ENCODE measurements around the gene PTPRD. TPM values are rescaled to one million over a fixed set of nuclear protein-coding genes. Genes with fewer than 3 reads are reported as not detected.

PTPRD gene
- total RNA-seq, 2 donors from 2014 or later = 19.6 to 101 TPM

DNA sequence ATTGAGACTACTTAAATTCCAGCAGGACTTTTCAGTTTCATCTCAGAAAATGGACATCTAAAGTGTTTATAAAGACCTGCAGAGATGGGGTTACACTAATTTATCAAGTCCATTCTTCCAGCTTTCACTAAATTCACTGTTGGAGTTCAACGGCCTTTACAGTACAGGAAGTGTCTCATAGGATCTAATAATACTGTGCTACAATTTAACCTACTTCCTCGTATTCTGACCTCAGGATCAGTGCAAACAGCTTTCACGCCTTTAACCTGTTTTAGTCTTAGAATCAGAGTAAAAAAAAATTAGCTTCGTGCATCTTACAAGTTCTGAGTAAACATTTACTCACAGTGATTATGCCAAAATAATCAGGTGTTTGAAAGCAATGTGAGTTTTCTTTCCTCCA is 2180.6 kb downstream of the PTPRD start:
- TF ChIP-seq, protein P1, sequence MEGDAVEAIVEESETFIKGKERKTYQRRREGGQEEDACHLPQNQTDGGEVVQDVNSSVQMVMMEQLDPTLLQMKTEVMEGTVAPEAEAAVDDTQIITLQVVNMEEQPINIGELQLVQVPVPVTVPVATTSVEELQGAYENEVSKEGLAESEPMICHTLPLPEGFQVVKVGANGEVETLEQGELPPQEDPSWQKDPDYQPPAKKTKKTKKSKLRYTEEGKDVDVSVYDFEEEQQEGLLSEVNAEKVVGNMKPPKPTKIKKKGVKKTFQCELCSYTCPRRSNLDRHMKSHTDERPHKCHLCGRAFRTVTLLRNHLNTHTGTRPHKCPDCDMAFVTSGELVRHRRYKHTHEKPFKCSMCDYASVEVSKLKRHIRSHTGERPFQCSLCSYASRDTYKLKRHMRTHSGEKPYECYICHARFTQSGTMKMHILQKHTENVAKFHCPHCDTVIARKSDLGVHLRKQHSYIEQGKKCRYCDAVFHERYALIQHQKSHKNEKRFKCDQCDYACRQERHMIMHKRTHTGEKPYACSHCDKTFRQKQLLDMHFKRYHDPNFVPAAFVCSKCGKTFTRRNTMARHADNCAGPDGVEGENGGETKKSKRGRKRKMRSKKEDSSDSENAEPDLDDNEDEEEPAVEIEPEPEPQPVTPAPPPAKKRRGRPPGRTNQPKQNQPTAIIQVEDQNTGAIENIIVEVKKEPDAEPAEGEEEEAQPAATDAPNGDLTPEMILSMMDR (IDR thresholded peaks at IDR 0.05) = no peak
- peaks cover 0 to 4% of the 10 kb centered on the region in 2 donors for H3K4me1 ChIP-seq (ENCODE audit: control insufficient read depth in 1 of 2, low read depth in 2 of 2)
- H3K4me3 ChIP-seq = no peak overlapping the region
- no peak for ATAC-seq (ENCODE audit: insufficient number of reproducible peaks, low FRiP score, low read depth)
- no peak overlapping the region for H3K27ac ChIP-seq
- H3K27me3 ChIP-seq (replicated peaks; ENCODE audit: insufficient read depth) = no peaks in the 10 kb centered on the region
- H3K9me3 ChIP-seq = no peaks in the 10 kb centered on the region
- no peak for DNase-seq (ENCODE audit: low spot score)
- no peaks in the 10 kb centered on the region for H3K36me3 ChIP-seq

DNA sequence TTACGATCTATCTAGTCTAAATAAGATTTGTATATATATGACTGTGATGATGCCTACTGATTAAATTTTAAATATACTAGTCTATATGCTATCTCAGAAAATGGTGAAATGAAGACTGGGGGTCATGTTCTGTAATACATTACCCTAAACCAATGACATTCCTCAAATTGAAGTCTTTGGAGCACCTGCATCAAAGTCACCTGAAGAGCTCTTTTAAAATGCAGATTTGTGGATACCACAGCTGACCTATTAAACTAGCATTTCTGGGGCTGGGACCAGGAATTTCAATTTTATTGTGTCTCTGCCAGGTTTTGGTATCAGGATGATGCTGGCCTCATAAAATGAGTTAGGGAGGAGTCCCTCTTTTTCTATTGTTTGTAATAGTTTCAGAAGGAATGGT is 2181.3 kb downstream of the PTPRD start:
- ATAC-seq (ENCODE audit: insufficient number of reproducible peaks, low FRiP score, low read depth) (no peak), DNase-seq (ENCODE audit: low spot score) (no peak)
- Histone ChIP-seq H3K36me3 (no peaks in the 10 kb centered on the region), H3K4me1 (ENCODE audit: control insufficient read depth in 1 of 2, low read depth in 2 of 2) (peaks cover under 1 to 4% of the 10 kb centered on the region in 2 donors), H3K27ac (no peak overlapping the region), H3K4me3 (no peak overlapping the region), H3K9me3 (no peaks in the 10 kb centered on the region), H3K27me3 (replicated peaks; ENCODE audit: insufficient read depth) (no peaks in the 10 kb centered on the region)
- TF ChIP-seq, protein P1 (IDR thresholded peaks at IDR 0.05) = no peak

DNA sequence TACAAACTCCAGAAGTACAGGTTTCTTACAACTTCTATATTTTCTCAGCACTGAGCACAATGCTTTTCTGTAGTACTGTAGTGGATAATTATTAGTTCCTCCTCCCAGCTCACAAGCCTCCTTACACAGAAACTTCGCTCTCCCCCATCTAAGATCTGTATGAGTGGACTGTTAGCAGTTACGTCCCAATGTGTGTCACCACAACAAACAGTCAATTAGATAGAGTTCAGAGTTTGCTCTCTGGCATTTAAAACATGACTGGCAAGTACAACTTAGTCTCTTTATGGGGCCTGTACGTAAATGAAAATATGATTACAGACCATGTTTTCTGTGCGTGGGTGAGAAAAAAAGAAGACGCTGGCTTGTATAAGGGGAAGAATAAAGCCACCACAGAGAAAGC is 2181.9 kb downstream of the PTPRD start:
- no peaks in the 10 kb centered on the region for H3K27me3 ChIP-seq (replicated peaks; ENCODE audit: insufficient read depth)
- peaks cover 4% of the 10 kb centered on the region in 2 donors for H3K4me1 ChIP-seq (ENCODE audit: control insufficient read depth in 1 of 2, low read depth in 2 of 2)
- DNase-seq (ENCODE audit: low spot score) = no peak
- H3K36me3 ChIP-seq = no peaks in the 10 kb centered on the region
- H3K4me3 ChIP-seq = no peak overlapping the region
- TF ChIP-seq, protein P1 (IDR thresholded peaks at IDR 0.05) = no peak
- no peak overlapping the region for H3K27ac ChIP-seq
- no peak for ATAC-seq (ENCODE audit: insufficient number of reproducible peaks, low FRiP score, low read depth)
- H3K9me3 ChIP-seq = no peaks in the 10 kb centered on the region

DNA sequence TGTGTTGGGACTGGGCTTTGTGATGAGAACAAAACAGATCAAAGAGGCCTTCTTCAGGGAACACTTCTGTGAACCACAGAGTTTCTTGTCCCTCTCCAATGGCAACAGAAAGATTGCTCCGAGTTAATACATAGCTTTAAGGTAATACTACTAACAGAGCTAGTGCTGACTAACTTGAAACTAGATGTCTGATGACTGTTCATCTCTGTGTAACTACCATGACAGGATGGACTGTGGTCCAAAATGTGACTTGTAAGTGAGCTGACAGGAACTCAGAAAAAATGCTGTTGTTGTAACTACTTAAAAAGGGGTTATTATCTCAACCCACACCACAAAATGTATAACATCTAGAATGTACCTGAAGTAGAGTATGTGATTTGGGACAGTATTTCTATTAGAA is 2183.0 kb downstream of the PTPRD start:
- Histone ChIP-seq H3K27ac (no peak overlapping the region), H3K4me3 (no peak overlapping the region), H3K9me3 (no peaks in the 10 kb centered on the region), H3K36me3 (no peaks in the 10 kb centered on the region), H3K27me3 (replicated peaks; ENCODE audit: insufficient read depth) (no peaks in the 10 kb centered on the region), H3K4me1 (ENCODE audit: control insufficient read depth in 1 of 2, low read depth in 2 of 2) (peaks cover 4% of the 10 kb centered on the region in 2 donors)
- DNase-seq (ENCODE audit: low spot score) (no peak), ATAC-seq (ENCODE audit: insufficient number of reproducible peaks, low FRiP score, low read depth) (no peak)
- TF ChIP-seq, protein P1 (IDR thresholded peaks at IDR 0.05) = no peak

DNA sequence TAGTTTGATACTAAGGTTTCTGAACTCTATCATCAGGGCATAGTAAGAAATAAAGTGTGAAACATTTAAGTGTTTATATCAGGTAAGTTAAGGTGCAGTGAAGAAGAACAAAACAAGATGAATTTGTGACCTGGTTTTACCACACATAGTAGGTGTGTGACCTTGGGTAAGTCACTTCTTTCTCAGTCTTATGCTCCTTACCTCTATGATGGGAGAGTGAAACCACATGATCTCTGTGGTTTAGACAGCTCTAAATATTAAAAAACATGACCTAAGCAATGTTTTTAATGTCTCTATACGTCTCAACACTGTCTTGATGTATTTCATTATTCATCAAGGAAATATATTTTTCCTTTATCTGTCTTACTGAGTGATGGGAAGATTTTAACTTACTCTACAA is 2183.6 kb downstream of the PTPRD start:
- no peak overlapping the region for H3K27ac ChIP-seq
- no peaks in the 10 kb centered on the region for H3K27me3 ChIP-seq (replicated peaks; ENCODE audit: insufficient read depth)
- ATAC-seq (ENCODE audit: insufficient number of reproducible peaks, low FRiP score, low read depth) (no peak), DNase-seq (ENCODE audit: low spot score) (no peak)
- H3K4me3 ChIP-seq = no peak overlapping the region
- TF ChIP-seq, protein P1 (IDR thresholded peaks at IDR 0.05) = no peak
- peaks cover 4% of the 10 kb centered on the region in 2 donors for H3K4me1 ChIP-seq (ENCODE audit: control insufficient read depth in 1 of 2, low read depth in 2 of 2)
- H3K36me3 ChIP-seq = no peaks in the 10 kb centered on the region
- no peaks in the 10 kb centered on the region for H3K9me3 ChIP-seq
